ENCODE results near the gene COL6A2. TPM values are rescaled to one million over a fixed set of nuclear protein-coding genes. Genes with fewer than 3 reads are reported as not detected.

Gene COL6A2
- polyA plus RNA-seq, 1 donor, result 584 TPM

Other genes starting within 250 kb of the COL6A2 start
- gene COL6A1, start 116.3 kb upstream of the COL6A2 start, polyA plus RNA-seq (ENCODE audit: insufficient read length), result 430 TPM
- gene FTCD, start 57.5 kb downstream of the COL6A2 start, polyA plus RNA-seq (ENCODE audit: insufficient read length), result 1.1 TPM
- gene SPATC1L, start 86.3 kb downstream of the COL6A2 start, polyA plus RNA-seq (ENCODE audit: insufficient read length), result 8.2 TPM
- gene LSS, start 130.7 kb downstream of the COL6A2 start, polyA plus RNA-seq (ENCODE audit: insufficient read length), result 38.6 TPM
- gene MCM3AP, start 187.5 kb downstream of the COL6A2 start, polyA plus RNA-seq (ENCODE audit: insufficient read length), result 64.0 TPM
- gene YBEY, start 188.2 kb downstream of the COL6A2 start, polyA plus RNA-seq (ENCODE audit: insufficient read length), result 13.3 TPM
- gene C21orf58, start 225.8 kb downstream of the COL6A2 start, polyA plus RNA-seq (ENCODE audit: insufficient read length), result 8.5 TPM
- gene PCNT, start 226.0 kb downstream of the COL6A2 start, polyA plus RNA-seq (ENCODE audit: insufficient read length), result 68.3 TPM